ENCODE results near the gene CD27.

DNA sequence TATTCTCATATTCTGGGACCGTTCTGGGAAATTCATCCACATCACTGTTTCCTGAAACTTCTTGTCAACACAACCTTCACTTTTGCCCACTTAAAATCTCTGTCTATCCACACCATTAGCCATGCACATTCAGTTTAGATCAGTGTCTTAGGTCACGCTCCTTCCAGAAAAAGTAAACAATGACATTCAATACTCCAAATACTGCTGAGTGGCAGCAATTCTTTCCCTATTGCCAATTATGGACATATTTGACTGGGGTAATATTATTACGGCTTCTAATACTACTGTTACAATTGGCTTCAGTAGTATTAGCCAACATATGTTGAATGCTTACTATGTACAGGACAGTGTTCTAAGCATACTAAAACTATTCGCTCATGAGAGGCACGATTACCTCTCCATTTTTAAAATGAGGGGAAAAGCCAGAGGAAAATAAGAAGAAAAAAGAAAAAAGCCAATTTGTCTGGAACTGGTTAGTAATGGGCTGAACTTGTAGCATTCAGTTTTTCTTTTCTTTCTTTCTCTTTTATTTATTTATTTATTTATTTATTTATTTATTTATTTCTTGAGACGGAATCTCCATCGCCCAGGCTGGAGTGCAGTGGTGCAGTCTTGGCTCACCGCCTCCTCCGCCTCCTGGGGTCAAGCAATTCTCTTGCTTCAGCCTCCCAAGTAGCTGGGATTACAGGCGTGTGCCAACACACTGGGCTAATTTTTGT, 37.4 kb upstream of the CD27 start:
- no peak for TF ChIP-seq POLR2A (IDR thresholded peaks at IDR 0.05)
- TF ChIP-seq, protein P1, sequence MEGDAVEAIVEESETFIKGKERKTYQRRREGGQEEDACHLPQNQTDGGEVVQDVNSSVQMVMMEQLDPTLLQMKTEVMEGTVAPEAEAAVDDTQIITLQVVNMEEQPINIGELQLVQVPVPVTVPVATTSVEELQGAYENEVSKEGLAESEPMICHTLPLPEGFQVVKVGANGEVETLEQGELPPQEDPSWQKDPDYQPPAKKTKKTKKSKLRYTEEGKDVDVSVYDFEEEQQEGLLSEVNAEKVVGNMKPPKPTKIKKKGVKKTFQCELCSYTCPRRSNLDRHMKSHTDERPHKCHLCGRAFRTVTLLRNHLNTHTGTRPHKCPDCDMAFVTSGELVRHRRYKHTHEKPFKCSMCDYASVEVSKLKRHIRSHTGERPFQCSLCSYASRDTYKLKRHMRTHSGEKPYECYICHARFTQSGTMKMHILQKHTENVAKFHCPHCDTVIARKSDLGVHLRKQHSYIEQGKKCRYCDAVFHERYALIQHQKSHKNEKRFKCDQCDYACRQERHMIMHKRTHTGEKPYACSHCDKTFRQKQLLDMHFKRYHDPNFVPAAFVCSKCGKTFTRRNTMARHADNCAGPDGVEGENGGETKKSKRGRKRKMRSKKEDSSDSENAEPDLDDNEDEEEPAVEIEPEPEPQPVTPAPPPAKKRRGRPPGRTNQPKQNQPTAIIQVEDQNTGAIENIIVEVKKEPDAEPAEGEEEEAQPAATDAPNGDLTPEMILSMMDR (IDR thresholded peaks at IDR 0.05) = no peak
